GM18870 (cell line): ENCODE results near the gene RALGPS1.

Experiments used
- ATAC-seq: cut with Tn5 transposase; IDR thresholded peaks from one replicate; pipeline ENCODE4 v1.9.1; 2021; ENCODE audit warnings: moderate library complexity; ENCODE audit not compliant: unreplicated experiment

The RALGPS1 gene

GRCh38 chr9:126906091-126906490 is 8.5 kb upstream of the RALGPS1 start:
- no peak for ATAC-seq

DNA sequence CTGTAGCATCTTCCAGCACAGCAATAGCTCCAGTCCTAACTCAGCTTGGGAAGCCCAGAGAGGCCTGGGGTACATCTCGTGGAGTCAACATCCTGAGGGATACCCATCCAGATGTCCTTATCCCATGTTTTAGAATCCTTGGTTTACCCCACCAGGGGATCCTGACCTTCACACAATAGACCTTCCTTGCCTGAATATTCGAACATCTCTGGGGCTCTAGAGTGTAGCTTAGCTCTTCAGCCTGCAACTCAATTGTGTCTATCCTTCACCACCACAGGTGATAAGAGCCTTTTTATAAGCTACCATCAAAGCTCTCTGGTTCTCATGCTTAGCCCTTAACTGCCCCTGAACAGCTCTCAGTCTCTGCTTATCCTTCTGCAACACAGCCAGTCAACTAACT is 7.5 kb upstream of the RALGPS1 start:
- no peak for ATAC-seq

GRCh38 chr9:126915281-126915816 is 767 bp downstream of the RALGPS1 start:
- ATAC-seq, result no peak

- ATAC-seq, result no peak
Observed at GRCh38 chr9:126915846-126916543, 1.4 kb downstream of the RALGPS1 start.

GRCh38 chr9:126916909-126917308 is 2.3 kb downstream of the RALGPS1 start:
- ATAC-seq, result no peak

- ATAC-seq, result no peak
Observed at GRCh38 chr9:126919193-126919592, 4.6 kb downstream of the RALGPS1 start.

DNA sequence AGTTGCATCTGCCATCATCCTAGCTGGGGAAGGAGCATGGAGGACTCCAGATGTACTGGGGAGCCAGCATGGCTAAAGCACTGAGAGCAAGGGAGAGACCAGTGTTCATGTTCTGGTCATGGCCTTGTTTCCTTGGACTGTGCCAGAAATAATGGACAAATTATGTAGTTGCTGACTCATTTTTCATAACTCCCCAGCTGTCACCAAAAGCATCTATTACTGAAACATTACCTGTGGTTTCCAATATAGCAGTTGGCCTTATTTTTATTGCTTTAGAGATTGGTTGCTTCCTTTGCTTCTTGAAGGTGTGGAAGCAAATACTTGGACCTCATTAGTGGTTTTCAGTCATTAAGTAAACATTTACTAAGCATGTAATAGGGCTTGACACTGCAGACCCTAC is 11.3 kb downstream of the RALGPS1 start:
- ATAC-seq, result no peak

DNA sequence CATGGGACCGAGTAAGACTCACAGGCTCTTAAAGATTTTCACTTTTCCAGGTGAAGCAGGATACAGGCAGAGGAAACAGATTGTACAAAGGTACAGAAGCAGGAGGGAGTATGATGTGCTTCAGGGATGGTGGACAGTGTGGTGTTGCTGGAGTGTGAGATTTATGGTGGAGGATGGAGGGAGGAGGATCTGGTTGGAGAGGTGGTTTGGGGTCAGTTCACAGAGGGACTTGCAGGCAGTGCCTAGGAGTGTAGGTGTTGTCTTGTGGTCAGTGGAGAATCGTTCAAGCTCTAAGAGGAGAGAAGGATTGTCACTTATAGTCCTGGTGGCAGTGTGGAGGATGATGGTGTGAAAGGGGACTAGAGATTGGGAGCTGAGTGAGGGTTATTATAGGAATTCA is 11.8 kb downstream of the RALGPS1 start:
- no peak for ATAC-seq

- no peak for ATAC-seq
Observed at GRCh38 chr9:126927419-126927818, 12.8 kb downstream of the RALGPS1 start.

- no peak for ATAC-seq
Observed at GRCh38 chr9:126932871-126933321, 18.3 kb downstream of the RALGPS1 start.

- no peak for ATAC-seq
Observed at GRCh38 chr9:126933334-126933980, 18.9 kb downstream of the RALGPS1 start.

DNA sequence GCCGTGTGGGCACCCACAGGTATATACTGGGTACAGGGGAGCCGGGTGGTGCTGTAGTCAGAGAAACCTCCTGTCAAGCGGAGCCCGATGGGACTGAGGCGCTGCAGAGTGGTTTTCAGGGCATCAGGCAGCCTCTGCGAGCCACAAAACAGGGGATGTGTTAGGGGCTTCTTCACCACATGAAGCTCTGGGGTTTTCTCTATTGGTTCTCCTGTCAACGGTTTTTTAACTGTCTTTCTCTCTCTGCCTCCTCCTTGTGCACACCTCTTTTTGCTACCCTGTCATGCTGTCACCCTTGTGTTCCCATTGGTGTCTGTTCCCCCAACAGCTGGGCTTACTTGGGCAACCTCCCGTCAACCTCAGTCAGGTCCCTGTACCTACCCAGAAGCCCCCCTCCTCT is 19.9 kb downstream of the RALGPS1 start:
- ATAC-seq, result no peak

DNA sequence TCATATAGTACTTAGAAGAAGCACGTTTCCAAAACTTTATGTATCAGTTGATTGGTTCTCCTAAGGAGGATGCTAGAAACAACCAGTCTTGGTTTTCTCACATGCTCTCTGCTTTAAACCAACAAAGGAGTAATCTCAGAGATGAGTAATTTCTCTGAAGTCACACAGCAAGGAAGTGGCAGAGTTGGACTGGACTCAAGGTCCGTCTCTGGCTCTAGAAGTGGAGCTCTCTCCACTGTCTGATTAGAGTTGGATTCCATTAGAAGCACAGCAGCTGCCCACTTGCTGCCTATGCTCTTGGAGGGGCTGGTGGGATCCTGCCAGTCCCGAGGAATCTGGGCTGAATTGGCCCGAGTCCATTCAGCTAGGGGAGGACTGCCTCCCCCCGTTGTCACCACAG is 21.0 kb downstream of the RALGPS1 start:
- ATAC-seq, result no peak

- no peak for ATAC-seq
Observed at GRCh38 chr9:126937444-126937843, 22.9 kb downstream of the RALGPS1 start.

- ATAC-seq, result no peak
Observed at GRCh38 chr9:126938327-126938726, 23.7 kb downstream of the RALGPS1 start.

DNA sequence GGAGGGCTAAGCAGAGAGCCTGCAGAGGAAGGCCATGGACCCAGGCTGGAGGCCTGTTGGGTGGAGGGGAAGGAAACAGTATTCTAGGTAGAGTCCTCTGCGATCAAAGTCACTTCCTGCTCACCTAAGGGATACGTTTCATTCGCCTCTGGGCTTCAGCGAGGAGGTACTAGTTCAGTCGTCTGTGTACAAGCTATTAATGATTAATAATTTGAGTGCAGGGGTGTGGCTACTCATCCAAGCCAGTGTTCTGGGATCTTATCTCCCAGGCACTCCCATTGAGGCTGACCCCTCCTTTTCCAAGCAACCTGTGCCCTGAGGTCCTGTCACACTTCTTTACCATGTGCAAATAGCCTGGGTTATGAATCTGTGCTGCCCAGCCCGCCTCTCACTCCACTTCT is 25.2 kb downstream of the RALGPS1 start:
- ATAC-seq, result no peak

- no peak for ATAC-seq
Observed at GRCh38 chr9:126942399-126942798, 27.8 kb downstream of the RALGPS1 start.

- no peak for ATAC-seq
Observed at GRCh38 chr9:126945682-126946081, 31.1 kb downstream of the RALGPS1 start.

- no peak for ATAC-seq
Observed at GRCh38 chr9:126947529-126947928, 32.9 kb downstream of the RALGPS1 start.

GRCh38 chr9:126952205-126952977 is 37.8 kb downstream of the RALGPS1 start:
- ATAC-seq, result no peak

GRCh38 chr9:126953041-126953809 is 38.6 kb downstream of the RALGPS1 start:
- no peak for ATAC-seq
